ENCODE data around the gene RBL2.

DNA sequence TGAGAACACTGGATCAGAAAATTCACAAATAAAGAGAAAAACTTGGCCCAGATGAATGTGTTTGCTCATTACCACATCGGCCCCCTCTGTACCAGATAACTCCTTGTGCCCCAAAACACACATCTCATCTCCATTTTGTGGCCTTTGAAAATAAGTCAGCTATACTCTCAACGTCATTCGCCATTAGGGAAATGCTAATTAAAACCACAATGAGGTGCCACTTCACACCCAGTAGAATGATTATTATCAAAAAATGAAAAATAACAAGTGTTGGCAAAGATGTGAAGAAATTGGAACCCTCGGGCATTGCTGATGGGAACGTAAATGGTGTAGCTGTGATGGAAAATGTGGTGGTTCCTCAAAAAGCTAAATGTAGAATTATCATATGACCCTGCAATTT lies 103.4 kb downstream of the RBL2 start:
- TF ChIP-seq CTCF (IDR thresholded peaks at IDR 0.05), result no peak
- no peak for TF ChIP-seq POLR2A (IDR thresholded peaks at IDR 0.05)
